ENCODE measurements around the gene SYAP1.

GRCh38 chrX:16778545-16778944 lies 59.1 kb downstream of the SYAP1 start:
- TF ChIP-seq EZH2 (IDR thresholded peaks at IDR 0.05) (no peak), CTCF (IDR thresholded peaks at IDR 0.05) (no peak), EZH2phosphoT487 (IDR thresholded peaks at IDR 0.05) (no peak)

Data from neural progenitor cell (in vitro differentiated cells).